ENCODE data around the gene RGS7.

Gene RGS7

GRCh38 chr1:240968864-240969263 lies 388.1 kb downstream of the RGS7 start:
- no peak for DNase-seq

DNA sequence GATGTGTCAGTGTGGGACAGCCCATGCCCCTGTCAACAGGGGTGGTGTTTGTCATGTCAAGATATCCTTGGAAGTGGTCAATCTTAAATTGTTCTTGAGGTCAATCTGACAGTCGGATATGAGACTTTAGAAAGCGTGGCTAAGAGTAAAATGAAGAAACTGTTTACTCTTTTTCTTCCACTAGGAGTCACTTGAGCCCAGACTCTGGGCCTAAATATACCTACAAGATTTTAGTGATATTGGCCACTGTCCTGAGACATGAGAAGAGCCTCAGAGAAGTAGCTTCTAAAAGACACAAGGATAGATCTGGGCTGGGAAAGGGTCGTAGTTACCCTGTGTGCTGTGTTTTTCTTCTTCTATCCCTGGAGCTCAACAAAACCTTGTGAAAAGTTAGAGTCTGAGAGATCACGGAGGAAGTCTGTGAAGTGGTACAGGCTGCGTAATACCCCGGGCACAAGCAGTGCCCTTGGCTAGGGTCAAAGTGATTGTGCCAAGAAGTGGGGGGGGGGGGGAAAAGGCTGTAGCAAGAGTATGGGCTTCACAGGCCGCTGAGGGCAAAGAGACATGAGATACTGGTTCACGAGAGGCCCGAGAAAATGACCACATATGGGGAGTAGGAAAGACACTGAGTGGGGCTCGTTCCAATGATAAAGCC lies 389.8 kb downstream of the RGS7 start:
- DNase-seq = peak; percentile 1

- no peak for DNase-seq
Observed at GRCh38 chr1:240965581-240966091, 391.4 kb downstream of the RGS7 start.

DNA sequence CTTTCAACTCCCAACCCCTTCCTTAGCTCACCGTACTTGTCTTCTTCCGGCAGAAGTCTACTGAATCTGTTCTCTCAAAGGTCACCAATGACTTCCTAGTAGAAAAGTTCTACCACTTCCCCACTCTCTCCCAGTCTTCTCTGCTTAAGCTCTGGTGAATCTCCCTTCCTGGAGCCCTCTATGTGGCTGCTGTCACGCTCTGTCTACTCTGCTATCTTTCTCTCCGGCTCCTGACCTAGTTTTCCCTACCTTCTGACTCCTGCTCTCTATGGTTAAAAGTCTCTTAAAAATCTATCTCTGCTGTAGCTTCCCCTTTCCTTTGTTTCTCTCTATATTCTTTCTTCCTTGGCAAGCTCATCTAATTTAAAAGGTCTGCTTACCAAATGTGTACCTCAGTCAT lies 394.9 kb downstream of the RGS7 start:
- no peak for DNase-seq

DNA sequence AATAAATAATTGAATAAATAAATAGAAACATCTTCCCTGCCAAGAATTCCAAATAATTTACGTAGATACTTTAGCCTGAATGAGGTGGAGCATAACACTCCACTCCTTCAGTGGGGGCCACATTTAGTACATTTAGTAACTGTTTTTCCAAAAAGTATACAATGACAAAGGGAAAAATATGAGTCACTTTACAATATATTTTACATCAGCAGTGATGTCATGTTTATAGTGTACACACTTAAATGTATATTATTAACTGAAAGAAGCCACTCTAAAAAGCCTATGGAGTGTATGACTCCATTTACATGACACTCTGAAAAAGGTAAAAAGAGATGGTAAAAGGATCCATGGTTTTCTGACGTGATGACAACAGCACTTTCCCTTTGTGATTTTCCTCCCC lies 400.6 kb downstream of the RGS7 start:
- no peak for DNase-seq

DNA sequence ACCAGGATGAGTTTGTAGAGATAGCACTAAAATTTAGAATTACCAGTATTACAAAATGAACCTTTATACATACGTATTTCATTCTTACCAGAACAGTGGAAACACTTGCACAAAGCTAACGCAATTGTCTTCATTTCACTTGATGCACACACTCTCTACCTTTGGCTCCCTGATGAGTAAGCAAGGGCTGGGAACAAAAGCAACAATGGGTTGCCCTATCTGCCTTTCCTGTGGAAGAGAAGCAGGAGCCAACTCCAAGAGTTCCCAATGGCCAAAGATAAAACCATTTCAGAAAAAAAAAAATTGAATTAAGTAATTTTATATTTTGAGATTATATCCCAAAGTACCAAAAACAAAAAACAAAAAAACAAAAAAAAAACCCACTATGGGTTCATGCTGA lies 401.0 kb downstream of the RGS7 start:
- no peak for DNase-seq

DNA sequence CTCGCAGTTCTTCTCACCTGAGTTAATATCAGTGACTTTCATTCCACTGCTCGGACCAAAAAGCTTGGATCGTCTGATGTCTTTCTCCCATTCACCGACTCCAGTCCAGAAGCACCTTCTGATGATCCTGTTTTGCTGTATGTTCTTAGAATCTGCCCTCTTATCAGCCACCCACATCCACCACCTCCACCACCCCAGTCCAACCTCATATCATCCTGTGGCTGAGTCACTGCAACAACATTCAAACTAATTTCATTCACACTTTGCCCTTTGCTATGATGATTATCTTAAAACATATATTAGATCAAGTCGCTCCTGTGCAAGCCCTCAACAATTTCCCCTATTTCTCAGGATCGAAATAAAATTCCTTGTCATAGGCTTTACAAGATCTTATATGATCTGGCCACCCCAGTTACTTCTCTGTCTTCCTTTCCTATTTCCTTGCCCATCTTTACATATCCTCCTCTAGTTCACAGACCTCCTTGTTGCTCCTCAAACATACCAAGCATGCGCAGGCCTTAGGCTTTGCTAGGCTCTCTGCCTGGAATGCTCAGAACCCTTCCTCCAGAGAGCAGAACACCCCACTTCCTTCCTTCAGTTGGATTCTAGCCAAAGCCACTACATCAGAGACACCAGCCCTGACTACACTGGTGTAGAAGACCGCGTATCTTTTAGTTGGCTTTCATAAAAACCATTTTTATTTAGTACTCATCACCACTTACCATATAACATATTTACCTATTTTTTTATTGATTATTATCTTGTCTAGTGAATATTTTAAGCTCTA lies 409.4 kb downstream of the RGS7 start:
- DNase-seq = no peak

DNA sequence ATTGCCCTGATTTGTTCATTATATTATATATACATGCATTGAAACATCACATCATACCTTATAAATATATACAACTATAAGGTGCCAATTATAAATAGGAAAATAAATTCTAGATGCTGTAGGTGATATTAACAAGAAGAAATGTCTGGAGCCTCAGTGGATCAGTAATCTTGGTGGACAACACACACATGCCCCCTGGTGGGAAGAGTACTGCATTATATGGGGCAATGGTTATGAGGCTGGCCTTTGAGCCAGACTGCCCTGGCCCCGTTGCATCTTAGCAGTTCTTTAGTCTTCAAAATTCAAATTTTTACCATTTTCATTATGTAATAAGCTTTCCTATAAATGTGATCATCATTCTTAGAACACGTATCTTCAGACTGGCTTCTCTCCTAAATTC lies 410.1 kb downstream of the RGS7 start:
- no peak for DNase-seq

DNA sequence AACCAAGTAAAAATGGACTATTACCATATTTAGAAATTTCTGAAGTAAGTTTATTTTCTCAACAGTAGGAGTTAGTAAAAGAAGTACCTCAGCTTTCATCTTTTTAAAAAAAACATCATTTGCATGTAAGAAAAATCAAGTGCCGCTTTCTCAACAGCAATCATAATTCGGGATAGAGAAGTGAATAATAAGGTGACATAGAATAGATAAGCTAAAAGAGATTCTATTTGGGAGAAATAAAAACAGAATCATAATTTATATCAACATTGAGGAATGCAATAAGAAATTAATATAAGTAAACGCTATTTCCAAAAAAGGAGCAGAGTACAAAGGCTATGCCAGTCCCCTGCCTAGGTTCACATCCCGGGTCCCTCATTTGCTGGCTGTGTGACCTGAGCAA lies 414.1 kb downstream of the RGS7 start:
- DNase-seq = no peak

GRCh38 chr1:240941701-240942370 lies 415.2 kb downstream of the RGS7 start:
- DNase-seq = no peak

DNA sequence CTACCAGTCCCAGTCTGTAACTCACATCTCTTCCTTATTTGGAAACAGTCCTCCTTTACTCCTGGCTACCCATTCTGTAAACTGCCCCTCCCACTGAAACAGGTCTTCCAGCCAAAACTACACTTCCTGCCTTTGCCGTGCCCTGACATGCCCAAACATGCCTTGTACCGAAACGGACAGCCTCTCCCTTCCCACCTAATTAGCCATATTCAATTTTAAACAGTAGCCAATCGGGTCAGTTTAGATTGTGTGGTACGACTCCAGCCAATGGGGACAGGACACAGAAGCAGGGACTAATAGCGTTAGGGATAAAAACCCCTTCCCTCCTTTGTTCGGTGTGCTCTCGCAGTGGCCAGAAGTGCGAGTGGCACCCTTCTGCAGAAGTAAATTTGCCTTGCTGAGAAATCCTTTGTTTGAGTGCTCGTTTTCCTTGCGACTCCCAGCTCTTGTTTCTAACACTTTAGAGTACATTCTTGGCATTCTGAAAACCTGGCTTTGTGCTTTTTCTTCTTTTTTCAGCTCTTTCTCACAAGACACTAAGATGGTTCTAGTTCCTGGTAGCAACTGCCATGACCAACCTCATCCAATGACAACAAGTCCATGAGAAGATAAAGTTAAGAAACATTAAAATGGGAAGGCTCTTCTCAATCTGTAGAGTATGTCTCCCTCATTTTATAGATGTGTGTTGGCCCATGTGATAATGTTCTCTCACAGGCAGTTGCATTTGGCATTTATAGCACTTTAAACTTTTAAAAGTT lies 419.9 kb downstream of the RGS7 start:
- DNase-seq = no peak

- DNase-seq = no peak
Observed at GRCh38 chr1:240935920-240936319, 421.1 kb downstream of the RGS7 start.

DNA sequence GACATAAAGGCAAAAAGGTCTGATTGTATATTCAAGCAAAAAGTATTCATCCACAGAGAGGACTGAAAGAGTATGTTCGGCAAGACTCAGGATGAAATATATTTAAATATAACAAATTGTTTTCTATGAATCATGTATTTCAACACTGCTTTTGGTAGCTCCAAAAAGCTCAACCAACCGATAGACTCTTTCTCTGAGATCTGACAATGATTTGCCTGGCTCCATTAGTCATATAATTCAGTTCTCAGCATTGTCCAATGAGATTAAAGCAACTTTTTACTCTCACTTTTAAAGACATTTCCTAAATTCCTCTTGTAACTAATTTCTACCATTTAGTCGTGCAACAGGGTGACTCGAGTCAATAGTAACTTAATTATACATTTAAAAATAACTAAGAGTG lies 426.0 kb downstream of the RGS7 start:
- no peak for DNase-seq

GRCh38 chr1:240928265-240928664 lies 428.7 kb downstream of the RGS7 start:
- DNase-seq = no peak

DNA sequence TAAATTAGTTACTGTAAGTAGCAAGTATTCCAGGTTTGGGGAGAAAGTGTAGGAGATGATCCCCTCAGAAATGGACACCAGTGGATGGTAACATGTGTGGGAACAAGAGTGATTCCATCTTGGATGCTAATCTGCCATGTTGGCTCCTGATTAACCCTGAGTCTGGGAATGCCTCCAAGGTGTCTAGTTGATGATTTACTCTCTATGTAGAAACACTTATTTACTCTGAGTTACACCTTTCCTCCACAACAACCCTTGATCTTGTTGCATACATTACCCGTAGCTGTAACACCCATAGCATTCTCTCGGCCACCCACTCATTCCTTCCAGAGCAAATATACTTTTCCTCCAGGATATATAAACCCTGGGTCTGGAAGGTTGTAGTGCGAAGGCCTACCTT lies 429.2 kb downstream of the RGS7 start:
- DNase-seq = no peak

- no peak for DNase-seq
Observed at GRCh38 chr1:240925273-240925672, 431.7 kb downstream of the RGS7 start.

DNA sequence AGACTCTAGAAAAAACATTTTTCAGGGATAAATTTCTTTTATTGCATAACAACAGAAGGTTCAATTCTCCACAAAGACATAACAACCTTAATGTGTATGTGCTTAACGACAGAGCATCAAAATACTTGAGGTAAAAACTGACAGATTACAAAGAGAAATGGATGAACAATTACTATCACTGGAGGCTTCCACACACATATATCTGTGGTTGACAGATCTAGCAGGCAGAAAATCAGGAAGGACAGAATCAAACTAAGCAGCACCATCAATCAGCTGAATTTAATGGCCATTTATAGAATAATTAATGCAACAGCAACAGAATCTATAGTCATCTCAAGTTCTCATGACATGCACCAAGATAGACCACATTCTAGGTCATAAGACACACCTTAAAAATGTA lies 439.0 kb downstream of the RGS7 start:
- no peak for DNase-seq

DNA sequence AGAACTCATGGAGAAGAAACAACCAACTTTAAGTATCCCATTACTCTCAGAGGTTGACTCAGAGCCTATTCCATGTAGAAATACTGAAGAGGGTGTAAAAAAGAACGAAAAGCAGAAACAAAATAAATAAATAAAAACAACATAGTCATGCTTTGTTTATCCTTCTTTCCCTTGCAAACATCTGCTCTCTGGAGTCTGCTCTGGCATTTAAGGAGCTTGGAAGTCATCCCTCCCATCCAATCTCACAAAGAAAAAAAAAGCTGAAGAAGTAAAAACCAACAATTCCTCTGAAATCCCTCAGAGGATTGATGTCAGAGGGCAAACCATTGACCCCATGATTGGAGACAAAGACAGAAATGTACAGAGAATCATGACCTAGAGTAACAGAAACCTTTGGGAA lies 442.5 kb downstream of the RGS7 start:
- no peak for DNase-seq

DNA sequence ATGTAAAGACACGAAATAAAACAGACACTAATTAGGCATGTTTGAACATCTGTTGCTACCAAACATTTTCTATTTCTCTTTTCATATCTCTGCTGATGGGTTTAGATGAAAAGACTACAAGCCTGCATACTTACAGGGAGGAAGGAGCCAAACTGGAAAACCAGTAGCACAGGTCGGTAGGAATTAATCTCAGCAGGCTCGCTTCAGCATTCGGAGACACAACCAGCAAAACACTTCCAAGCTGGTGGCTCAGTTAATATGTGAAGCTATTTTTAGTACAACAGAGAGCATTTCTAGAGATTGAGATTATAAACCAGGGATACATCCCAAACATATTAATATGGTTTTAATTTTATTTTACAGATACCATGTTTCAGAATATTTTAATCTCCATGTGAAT lies 444.2 kb downstream of the RGS7 start:
- DNase-seq = no peak

GRCh38 chr1:240909701-240910457 lies 447.1 kb downstream of the RGS7 start:
- no peak for DNase-seq

DNA sequence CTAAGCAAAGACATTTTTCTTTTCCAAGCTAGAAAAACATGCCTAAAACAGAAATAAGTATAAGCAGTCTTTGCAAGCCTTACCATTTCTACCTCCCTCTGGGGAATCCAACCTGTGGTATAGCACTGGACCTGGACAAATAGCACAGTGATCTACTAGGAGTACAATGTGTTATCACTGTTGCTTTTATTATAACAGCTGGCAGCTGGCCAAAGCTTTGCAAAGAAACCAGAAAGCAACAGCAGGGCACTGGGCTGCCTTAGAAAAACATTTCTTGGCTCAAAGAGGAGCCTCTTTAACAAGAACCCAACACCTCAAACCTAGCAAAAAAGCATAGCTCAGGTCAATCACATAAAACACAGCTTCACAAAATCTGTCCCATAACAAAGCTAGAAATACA lies 450.5 kb downstream of the RGS7 start:
- DNase-seq = no peak

DNA sequence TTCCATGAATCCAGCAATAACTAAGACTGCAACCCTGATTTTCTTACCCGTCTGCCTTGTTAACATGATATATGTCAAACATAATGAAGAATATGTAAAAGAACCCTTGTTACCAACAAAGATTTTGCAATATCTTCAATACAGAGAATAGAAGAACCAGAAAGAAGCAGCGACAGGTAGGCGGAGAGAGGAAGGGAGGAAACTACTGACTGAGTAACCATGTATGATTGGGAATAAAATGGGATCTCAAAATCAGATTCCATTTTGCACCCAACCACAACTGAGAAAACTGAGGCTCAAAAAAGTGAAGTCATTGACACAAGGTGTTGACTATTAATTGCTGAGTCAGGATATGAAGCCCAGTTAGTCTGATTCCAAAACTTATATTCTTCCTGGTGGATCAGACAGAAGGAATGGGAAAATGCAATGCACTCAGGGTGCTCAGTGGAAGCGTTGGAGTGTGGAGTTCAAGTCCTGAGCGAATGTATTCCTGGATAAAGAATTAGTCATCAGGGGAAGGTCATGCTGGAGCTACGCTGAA lies 451.7 kb downstream of the RGS7 start:
- DNase-seq = no peak
